HepG2 (cell line): ENCODE measurements around the gene MNAT1. TPM values are rescaled to one million over a fixed set of nuclear protein-coding genes. Genes with fewer than 3 reads are reported as not detected.

ENCODE experiments used
- BHLHE40 ChIP-seq: IDR thresholded peaks from 2 replicates; pipeline ENCODE4 v1.6.1; 2011; ENCODE audit warnings: low read length, improper control_type of control experiment
- BRCA1 ChIP-seq: sonication (generic); formaldehyde crosslinking; IDR thresholded peaks from 2 replicates; pipeline ENCODE4 v1.4.0; 2020; ENCODE audit warnings: missing genetic modification reagents
- CAMTA2 ChIP-seq: sonication (generic); formaldehyde crosslinking; IDR thresholded peaks from 2 replicates; pipeline ENCODE4 v1.4.0; 2020; ENCODE audit warnings: mild to moderate bottlenecking, missing genetic modification reagents, borderline replicate concordance
- CENPBD1 ChIP-seq: sonication (generic); formaldehyde crosslinking; IDR thresholded peaks from 2 replicates; pipeline ENCODE4 v1.8.0; 2022; ENCODE audit warnings: missing genetic modification reagents, low read depth, mild to moderate bottlenecking, borderline replicate concordance
- FOXA3 ChIP-seq: IDR thresholded peaks from 2 replicates; pipeline ENCODE4 v1.6.1; 2016; ENCODE audit warnings: missing genetic modification reagents, missing compliant biosample characterization
- FOXO1 ChIP-seq: sonication (generic); formaldehyde crosslinking; IDR thresholded peaks from 2 replicates; pipeline ENCODE4 v1.4.0; 2020; ENCODE audit warnings: missing genetic modification reagents
- IKZF5 ChIP-seq: IDR thresholded peaks from 2 replicates; pipeline ENCODE4 v1.6.1; 2018; ENCODE audit warnings: missing genetic modification reagents, mild to moderate bottlenecking, missing compliant biosample characterization
- KDM6A ChIP-seq: IDR thresholded peaks from 2 replicates; pipeline ENCODE4 v1.6.1; 2016; ENCODE audit warnings: low read depth
- NR2F6 ChIP-seq, 2 experiments: IDR thresholded peaks; 2 replicates each; pipeline ENCODE4 v1.6.1; 2016; ENCODE audit warnings: antibody characterized with exemption in 1 of 2, mild to moderate bottlenecking in 1 of 2
- SAFB2 ChIP-seq: sonication (generic); formaldehyde crosslinking; IDR thresholded peaks from 2 replicates; pipeline ENCODE4 v1.5.1; 2020; ENCODE audit warnings: missing genetic modification reagents, low read depth, mild to moderate bottlenecking, borderline replicate concordance
- SOX6 ChIP-seq, 2 experiments: fragments of 450-650 bp in 1 of 2; sonication (generic) in 1 of 2; formaldehyde crosslinking in 1 of 2; IDR thresholded peaks; 2 replicates each; pipeline versions ENCODE4 v1.4.0 to v1.6.1; 2017 to 2020; ENCODE audit warnings: antibody characterized with exemption in 1 of 2, mild to moderate bottlenecking in 1 of 2, missing genetic modification reagents in 1 of 2
- SP4 ChIP-seq: sonication (generic); formaldehyde crosslinking; IDR thresholded peaks from 2 replicates; pipeline ENCODE4 v1.8.1; 2023; ENCODE audit warnings: mild to moderate bottlenecking, missing genetic modification reagents
- TCF7L2 ChIP-seq: IDR thresholded peaks from 2 replicates; pipeline ENCODE4 v1.6.1; 2011; ENCODE audit warnings: mild to moderate bottlenecking, low read depth, low read length, moderate library complexity
- ZBTB10 ChIP-seq: sonication (generic); formaldehyde crosslinking; IDR thresholded peaks from 2 replicates; pipeline ENCODE4 v1.4.0; 2020; ENCODE audit warnings: missing genetic modification reagents, borderline replicate concordance
- ZNF362 ChIP-seq: sonication (generic); formaldehyde crosslinking; IDR thresholded peaks from 2 replicates; pipeline ENCODE4 v1.4.0; 2020; ENCODE audit warnings: missing genetic modification reagents, mild to moderate bottlenecking, borderline replicate concordance
- ZNF44 ChIP-seq: sonication (generic); formaldehyde crosslinking; IDR thresholded peaks from 2 replicates; pipeline ENCODE4 v1.5.1; 2020; ENCODE audit warnings: mild to moderate bottlenecking, missing genetic modification reagents
- ZNF441 ChIP-seq: sonication (generic); formaldehyde crosslinking; IDR thresholded peaks from 2 replicates; pipeline ENCODE4 v1.7.0; 2021; ENCODE audit warnings: missing genetic modification reagents, borderline replicate concordance
- ZNF564 ChIP-seq: sonication (generic); formaldehyde crosslinking; IDR thresholded peaks from 2 replicates; pipeline ENCODE4 v1.8.1; 2023; ENCODE audit warnings: mild to moderate bottlenecking, missing genetic modification reagents
- ZNF740 ChIP-seq: sonication (generic); formaldehyde crosslinking; IDR thresholded peaks from 2 replicates; pipeline ENCODE4 v1.4.0; 2020; ENCODE audit warnings: missing genetic modification reagents
- ZNF746 ChIP-seq: sonication (generic); formaldehyde crosslinking; IDR thresholded peaks from 2 replicates; pipeline ENCODE4 v1.8.0; 2022; ENCODE audit warnings: mild to moderate bottlenecking, missing genetic modification reagents
- ZNF800 ChIP-seq: sonication (generic); formaldehyde crosslinking; IDR thresholded peaks from 2 replicates; pipeline ENCODE4 v1.4.0; 2020; ENCODE audit warnings: missing genetic modification reagents
- ZSCAN21 ChIP-seq: sonication (generic); formaldehyde crosslinking; IDR thresholded peaks from 2 replicates; pipeline ENCODE4 v1.8.0; 2022; ENCODE audit warnings: mild to moderate bottlenecking, missing genetic modification reagents, moderate library complexity, borderline replicate concordance
- polyA plus RNA-seq, 8 experiments: library from polyadenylated mRNA; depleted of rRNA in 3 of 8; stranded (reverse) in 7 of 8; unstranded in 1 of 8; fragments of >200 nt; fragmentation: Illumina TruSeq in 4 of 8; extraction: Trizol in 4 of 8; gene quantifications; 2 replicates each; pipeline versions ENCODE4 v1.2.1 to v1.2.3, GENCODE V29; 2011 to 2016; ENCODE audit warnings: low read depth in 4 of 8, missing spikeins in 1 of 8, mixed read lengths in 1 of 8; ENCODE audit not compliant: insufficient read depth in 1 of 8
- total RNA-seq, 5 experiments: library from RNA; depleted of rRNA; stranded (reverse); fragments of >200 nt; fragmentation: Illumina TruSeq; extraction: Trizol; gene quantifications; 2 replicates each; pipeline ENCODE4 v1.2.3, GENCODE V29; 2016; ENCODE audit warnings: low read depth in 1 of 5

Gene MNAT1
- total and polyA plus RNA-seq, 2 of the 13 experiments (the other 11 are each of a cell fraction or from before 2014, with no cell fraction given) = 49.2 to 94.8 TPM

- TF ChIP-seq TCF7L2 = no peak
- no peak for TF ChIP-seq ZSCAN21 (CRISPR knock-in tag)
- no peak for TF ChIP-seq ZBTB10
- no peak for TF ChIP-seq CAMTA2 (CRISPR knock-in tag)
- no peak for TF ChIP-seq IKZF5 (CRISPR knock-in tag)
- no peak for TF ChIP-seq ZNF441 (CRISPR knock-in tag)
- peak; percentile 72; the same call in 1 of the 2 replicates for TF ChIP-seq ZNF362 (CRISPR knock-in tag)
- TF ChIP-seq SOX6 (IDR thresholded peaks at IDR 0.05) = no peak
- peak; percentile 66; the same call in 1 of the 2 replicates for TF ChIP-seq SOX6 (CRISPR knock-in tag; IDR thresholded peaks at IDR 0.05)
- TF ChIP-seq CENPBD1 (CRISPR knock-in tag) = no peak
- TF ChIP-seq ZNF44 (CRISPR knock-in tag) = no peak
- TF ChIP-seq KDM6A = no peak
- TF ChIP-seq ZNF746 (CRISPR knock-in tag) = no peak
- no peak; the same call in 1 of the 2 replicates for TF ChIP-seq FOXO1
- no peak for TF ChIP-seq SAFB2 (CRISPR knock-in tag)
- TF ChIP-seq ZNF740 (CRISPR knock-in tag) = no peak
- no peak for TF ChIP-seq BHLHE40
- no peak for TF ChIP-seq BRCA1 (CRISPR knock-in tag)
- TF ChIP-seq FOXA3 (CRISPR knock-in tag) = peak; percentile 60
- TF ChIP-seq SP4 = no peak
- TF ChIP-seq ZNF800 (CRISPR knock-in tag) = no peak
- peak; percentile 36; the same call in 1 of the 2 replicates for TF ChIP-seq NR2F6 (IDR thresholded peaks at IDR 0.05)
- TF ChIP-seq NR2F6 (CRISPR knock-in tag; IDR thresholded peaks at IDR 0.05) = peak; percentile 36; the same call in 1 of the 2 replicates
- TF ChIP-seq ZNF564 (CRISPR knock-in tag) = no peak
These were observed 85.0 kb downstream of the MNAT1 start (continued) for GRCh38 chr14:60819575-60819974.
